ENCODE measurements around the gene CD300H. TPM values are rescaled to one million over a fixed set of nuclear protein-coding genes. Genes with fewer than 3 reads are reported as not detected.
A peak's percentile ranks its signal among the peaks of the same experiment; 100 is the strongest.

CD300H gene
- not detected for polyA plus RNA-seq (2013, experiment 1 of 2; ENCODE audit: insufficient read length)
- not detected for polyA plus RNA-seq (2013, experiment 2 of 2; ENCODE audit: insufficient read length)

DNA sequence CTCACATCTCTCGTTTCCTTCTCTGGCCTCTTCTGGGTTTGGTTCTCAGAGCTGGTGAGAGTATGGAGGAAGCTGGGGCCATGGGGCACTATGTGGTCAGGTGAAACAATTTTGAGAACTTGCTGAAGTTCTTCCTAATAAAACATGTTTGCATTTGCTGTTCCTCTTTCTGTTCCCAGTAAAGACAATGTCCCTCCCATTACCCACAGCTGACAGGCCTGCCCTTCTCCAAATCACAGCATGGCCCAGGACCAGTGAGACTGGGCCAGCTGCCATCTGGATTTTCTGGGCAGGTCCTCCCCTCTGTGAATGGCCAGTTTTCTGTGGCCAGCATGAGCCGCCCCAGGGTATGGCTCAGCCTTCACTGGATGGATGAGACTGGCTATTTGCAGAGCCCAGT, at the start of gene CD300H:
Gene CD300H (minus strand): TSS at position 113 of the 400 bp plus-strand sequence.
- DNase-seq = no peak

DNA sequence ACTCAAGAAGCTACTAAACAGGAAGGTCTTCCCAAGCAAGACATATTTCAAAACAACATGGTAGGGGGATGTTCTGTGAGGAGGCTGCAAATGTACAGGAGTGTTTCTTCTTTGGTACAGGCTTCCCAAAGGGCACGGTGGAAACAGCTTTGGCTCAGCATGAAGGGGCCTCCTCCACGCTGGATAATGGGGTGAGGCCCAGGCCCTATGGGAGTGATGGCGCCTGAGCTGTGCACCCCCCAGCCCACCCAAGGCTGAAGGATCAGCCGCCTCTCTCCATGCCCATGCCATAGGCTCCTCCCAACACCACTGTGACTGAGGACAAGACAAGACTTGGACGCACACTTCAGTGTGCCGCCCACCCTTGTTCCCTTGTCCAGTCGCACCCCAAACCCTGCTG, 49.4 kb upstream of the CD300H start:
- DNase-seq = no peak

DNA sequence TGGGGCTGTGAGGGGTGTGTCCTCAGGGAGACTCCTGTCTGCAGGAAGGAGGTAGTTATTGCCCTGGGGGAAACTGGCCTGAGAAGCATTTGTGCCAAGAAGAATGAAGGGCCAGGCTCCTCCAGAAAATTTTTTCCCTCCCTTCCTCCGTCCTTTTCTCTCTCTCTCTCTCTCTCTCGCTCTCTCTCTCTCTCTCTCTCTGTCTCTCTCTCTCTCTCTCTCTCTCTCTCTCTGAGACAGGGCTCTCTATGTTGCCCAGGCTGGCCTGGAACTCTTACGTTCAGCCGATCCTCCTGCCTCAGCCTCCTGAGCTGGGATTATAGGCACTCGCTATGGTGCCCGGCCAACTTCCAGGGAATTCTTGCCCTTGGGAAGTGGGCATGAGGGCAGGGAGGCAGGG, 44.7 kb upstream of the CD300H start:
- no peak for DNase-seq

DNA sequence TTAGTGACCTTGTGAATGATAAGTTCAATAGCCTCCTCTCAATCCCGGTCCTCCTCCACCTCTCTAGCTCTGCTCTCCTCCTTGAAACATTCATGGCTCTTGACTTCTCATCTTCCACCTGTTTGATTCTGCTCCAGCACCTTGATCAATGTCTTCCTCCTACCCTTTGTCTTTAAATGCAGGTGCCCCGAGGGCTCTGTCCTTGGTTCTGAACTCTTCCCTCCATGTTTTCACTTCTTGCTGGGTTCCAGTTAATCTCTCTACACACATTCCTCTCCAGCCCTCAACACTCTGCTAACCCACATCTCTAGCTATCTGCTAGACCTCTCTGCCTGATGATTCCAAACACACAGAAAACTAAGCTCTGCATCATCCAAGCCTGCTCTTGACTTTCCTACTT, 42.8 kb upstream of the CD300H start:
- DNase-seq = no peak

DNA sequence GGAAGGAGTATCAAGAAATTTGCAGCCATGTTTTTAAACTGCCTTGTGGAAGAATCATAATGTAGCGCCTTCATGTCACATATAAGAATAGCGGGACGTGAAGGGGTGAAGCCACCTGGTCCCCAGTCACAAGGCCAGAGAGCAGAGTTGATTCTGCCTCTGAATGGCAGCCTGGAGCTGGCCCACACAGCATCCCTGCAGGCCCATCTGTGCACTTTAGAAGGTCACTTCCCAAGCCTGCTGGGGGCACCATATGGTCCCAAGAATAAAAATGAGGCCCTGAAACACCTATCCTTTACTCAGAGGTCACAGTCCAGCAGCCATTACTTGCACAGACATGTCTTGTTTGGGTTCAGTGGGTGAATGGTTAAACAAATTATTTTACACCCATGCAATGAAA, 41.2 kb upstream of the CD300H start:
- DNase-seq = no peak

DNA sequence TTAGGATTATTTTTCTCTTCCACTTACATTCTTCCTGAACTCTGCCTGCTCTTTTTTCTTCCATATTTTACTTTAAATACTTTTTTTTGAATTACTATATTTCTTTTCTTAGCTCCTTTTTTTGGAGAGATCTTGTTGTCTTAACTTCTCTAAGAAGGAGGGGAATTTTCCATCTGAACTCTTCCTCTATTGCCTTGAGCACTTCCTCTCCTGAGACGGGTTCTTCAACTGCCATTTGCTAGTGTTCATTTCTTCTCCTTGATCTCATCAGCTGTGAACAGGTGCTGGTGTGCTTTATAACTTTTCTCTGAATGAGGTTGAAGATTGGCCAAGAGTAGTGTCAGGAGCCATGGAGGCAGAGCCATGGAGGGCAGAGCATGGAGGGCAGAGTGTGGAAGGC, 39.9 kb upstream of the CD300H start:
- no peak for DNase-seq

DNA sequence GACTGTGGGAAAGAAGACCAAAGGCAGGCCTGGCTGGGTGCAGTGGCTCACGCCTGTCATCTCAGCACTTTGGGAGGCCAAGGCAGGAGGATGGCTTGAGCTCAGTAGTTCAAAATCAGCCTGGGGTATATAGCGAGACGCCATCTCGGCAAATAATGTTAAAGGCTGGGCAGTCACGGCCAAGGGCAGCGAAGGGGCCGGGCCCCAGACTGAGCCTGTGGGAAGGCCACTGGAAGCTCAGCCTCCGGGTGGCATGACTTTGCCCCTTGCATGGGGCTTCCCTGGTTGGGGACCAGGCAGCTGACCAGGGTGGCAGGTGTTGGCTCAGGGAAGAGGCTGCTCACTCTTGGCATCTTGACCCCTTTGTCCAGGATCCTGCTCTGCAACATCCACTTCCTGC, 38.7 kb upstream of the CD300H start:
- DNase-seq = no peak

DNA sequence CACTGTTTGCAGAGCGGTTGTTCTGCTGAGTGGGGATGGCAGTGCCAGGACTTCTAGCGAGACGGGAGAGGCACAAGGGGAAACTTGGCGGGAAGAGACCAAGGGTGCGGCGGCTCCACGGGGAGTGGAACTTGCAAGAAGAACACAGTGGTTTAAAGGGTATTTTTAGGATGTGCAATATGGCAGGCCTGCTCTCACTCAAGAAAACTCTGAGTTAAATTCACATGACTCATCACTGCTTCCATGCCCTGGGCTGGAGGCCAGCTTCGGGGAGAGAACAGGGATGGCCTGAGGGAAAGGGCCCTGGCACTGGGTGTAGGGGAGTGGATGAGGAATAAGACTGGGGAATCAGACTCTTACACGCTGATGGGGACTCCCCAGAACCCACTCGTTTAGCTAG, 38.1 kb upstream of the CD300H start:
- peak; percentile 75 for DNase-seq

DNA sequence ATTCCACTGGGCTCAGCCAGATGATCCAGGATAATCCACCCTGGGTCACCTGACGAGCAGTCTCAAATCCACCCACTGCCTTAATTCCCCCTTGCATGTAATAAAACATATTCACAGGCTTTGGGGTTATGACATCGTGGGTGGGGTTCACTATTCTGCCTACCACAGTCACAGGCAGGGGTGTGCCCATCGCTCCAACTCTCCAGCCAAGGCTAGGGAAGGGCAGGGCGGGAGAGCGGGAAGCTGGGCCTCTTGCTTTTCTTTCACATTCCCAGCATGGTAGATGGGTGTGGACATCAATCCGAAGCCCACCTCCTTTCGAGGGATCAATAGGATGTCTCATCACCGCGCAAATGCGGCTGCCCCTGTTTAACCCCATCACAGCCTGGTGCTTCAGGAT, 37.5 kb upstream of the CD300H start:
- no peak for DNase-seq

DNA sequence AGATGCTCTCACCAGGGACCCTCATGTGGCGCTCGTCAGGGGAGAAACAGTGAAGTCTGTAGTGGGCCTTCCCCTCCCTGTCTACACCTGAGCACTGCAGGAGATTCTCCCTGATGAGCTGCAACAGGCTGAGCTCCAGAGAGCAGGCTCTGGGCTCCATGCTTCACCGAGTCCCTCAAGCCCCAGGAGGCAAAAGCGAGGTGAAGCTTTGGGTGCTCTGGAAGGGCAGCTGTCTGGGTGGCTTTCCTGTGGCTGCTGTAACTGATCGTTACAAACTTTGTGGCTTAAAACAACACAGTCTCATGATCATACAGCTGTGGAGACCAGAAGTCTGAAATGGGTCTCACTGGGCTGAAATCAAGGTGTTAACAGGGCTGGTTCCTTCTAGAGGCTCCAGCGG, 36.9 kb upstream of the CD300H start:
- DNase-seq = no peak

DNA sequence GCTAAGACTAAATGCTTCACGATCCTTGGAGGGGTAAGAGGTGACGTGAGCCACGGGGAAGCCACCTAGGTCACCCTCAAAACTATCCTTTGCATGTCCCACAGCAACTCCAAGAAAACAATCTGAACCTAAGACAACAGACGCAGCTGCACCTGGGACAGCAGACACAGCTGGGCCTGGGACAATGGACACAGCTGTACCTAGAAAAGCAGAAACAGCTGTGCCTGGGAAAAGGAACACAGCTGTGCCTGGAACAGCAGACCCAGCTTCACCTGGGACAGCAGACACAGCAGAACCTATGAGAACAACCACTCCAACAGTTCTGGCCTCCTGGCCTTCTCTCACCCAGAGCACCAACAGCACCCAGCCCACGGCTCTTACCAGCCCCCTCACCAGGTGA, 36.4 kb upstream of the CD300H start:
- no peak for DNase-seq

DNA sequence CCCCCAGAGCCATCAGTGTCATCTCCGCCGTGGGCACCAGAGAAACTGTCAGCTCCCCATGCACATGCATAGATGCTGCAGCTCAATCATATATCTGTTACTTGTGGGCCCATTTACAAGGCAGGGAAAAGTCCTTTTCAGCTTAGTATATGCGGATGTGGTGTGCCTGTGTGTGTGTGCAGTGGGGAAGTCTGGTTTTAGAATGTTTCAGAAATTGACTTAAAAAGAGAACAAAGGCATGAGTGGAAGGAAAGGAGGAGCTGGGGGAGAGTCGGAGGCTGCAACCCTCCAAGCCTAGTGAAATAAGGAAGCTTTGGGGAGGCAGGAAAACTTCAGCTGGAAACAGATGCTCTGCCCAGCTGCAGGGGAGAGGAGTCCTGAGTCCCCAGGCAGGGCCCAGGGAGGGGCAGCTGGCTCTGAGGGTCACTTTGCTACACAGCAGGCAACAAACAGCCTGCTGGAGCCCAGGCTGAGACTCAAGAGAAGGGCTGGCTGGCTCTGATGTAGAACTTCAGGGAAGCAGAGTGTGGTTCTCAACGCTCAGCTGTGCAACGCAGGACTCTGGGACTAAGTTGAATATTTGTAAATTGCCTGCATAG, 35.8 kb upstream of the CD300H start:
- DNase-seq = no peak

DNA sequence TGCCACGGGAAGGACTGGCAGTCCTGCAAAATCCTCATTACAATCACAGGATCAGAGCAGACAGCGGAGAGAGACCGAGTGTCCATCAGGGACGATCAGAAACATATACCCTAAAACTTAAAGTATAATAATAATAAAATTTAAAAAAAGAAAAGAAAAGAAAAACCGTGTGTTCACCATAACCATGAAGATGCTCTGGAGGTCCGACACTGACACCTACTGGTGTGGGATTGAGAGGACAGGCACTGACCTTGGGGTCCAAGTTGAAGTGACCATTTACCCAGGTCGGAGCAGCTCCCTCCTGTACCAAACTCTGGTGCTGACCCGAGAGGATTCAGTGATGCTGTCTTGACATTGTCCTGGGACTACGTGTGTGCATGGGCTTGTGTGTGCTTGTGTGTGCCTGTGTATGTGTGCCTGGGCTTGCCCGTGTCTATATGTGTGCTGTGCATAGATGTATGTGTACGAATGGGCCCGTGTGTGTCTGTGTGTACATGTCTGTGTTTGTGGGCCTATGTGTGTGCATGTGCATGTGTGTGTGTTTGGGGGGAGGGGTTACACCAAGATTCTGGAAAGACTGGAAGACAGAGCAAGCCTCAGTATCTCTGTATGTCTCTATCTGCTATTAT, 34.7 kb upstream of the CD300H start:
- peak; percentile 33 for DNase-seq

DNA sequence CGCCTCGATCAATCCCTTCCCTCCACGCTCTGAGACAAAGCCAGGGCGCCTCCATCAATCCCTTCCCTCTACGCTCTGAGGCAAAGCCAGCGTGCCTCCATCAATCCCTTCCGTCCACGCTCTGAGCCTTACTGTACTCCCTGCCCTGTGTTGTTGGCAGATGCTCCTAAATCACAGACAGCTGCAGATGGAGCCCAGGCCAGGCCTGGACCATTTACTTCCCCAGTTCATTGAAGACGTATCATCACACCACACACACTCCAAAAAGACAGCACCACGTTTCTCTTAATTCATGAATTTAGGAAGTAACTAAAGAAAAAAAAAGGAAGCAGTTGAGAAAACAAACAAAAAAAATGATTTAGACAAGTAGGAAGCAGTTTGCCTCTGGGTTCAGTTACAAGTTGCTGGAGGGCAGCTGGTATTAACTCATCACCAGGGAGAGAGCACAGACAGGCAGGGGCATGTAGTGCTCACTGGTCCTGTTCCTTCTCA, 32.2 kb upstream of the CD300H start:
- DNase-seq = no peak

DNA sequence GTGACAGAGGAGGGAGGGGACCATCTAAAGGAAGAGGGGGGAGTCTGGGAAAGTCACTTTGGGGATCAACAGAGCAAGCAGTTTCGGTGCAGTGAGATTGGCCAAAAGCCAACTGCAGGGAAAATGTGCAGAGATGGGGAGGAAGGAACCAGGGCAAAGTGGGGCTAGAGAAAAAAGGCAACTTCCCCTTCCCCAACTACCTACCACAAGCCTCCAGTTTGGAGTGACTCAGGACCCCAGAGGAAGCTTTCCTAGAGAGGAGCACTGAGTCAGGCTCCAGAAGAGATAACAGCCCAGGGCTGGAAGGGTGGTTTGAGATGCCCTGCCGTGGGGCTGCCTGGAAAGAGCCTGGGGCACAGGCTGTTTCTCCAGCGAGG, 31.7 kb upstream of the CD300H start:
- DNase-seq = no peak

DNA sequence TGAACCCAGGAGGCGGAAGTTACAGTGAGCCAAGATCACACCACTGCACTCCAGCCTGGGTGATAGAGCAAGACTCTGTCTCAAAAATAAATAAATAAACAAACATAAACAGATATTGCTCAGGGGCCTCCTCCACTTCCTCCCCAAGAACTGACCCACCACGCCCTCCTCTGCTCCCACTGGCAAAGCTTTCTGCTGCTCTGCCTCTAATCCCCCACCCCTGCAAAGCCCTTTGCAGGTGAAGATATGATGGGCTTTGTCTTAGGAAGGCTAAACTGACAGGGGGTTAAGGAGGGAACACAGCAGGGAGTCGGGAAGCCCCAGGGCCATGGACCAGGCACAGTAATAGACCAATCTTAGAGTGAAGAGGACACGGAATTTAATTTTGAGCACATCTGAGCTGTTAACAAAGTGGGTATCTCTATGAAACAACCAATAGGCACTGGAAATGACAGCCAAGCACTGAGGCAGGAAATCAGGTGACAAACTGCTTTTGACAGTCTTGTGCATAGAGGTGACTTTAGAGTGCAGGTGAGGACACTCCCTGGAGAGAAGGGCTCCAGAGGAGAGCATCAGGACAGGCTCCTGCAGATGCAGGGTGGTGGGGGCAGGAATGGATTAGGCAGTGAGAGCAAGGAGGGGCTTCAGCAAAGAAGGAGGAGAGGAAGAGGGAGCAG, 31.2 kb upstream of the CD300H start:
- DNase-seq = no peak

DNA sequence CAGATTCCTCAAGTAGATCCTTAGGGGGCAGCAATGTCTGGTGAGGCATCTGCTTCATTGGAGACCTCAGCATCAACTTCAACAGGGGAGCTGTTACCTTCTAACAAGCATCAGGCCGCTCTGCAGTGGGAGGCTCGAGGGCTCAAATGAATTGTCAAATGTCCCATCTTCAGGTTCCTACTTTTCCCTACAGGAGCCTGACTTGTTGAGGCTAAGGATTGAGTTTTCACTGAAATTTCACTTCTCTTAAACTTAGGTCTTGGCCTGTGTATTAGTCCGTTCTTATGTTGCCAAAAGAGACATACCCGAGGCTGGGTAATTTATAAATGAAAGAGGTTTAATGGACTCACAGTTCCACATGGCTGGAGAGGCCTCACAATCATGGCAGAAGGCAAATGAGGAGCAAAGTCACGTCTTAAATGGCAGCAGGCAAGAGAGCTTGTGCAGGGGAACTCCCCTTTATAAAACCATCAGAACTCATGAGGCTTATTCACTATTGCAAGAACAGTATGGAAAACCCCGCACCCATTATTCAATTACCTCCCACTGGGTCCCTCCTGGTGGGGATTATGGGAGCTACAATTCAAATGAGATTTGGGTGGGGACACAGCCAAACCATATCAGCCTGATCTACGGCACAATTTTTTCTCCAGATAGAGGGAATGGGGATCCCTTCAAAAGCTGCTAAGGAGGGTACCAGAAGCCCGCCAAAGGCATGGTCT, 29.9 kb upstream of the CD300H start:
- no peak for DNase-seq

DNA sequence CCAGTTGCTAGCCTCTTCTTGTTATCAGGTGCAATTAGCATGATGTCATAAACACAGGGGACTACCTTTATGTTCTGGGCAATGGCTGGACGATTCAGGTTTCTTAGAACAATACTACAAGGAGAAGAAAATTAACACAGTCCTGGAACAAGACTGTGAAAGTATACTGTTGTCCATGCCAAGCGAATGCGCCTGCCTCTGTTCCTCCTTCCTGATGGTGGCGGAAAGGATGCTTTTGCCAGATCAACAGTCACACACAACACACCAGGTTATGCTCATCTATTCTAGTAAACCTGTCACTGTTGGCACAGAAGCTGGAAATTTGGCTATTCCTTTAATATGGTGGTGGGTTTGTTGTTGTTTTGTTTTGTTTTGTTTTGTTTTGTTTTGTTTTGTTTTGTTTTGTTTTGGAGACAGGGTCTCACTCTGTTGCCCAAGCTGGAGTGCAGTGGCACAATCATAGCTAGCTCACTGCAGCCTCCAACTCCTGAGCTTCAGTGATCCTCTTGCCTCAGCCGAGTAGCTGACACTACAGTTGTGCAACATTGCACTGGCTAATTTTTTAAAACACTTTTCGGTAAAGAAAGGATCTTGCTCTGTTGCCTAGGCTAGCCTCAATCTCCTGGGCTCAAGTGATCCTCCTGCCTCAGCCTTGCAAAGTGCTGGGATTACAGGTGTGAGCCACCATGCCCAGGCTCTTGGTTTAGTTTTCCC, 27.9 kb upstream of the CD300H start:
- no peak for DNase-seq

DNA sequence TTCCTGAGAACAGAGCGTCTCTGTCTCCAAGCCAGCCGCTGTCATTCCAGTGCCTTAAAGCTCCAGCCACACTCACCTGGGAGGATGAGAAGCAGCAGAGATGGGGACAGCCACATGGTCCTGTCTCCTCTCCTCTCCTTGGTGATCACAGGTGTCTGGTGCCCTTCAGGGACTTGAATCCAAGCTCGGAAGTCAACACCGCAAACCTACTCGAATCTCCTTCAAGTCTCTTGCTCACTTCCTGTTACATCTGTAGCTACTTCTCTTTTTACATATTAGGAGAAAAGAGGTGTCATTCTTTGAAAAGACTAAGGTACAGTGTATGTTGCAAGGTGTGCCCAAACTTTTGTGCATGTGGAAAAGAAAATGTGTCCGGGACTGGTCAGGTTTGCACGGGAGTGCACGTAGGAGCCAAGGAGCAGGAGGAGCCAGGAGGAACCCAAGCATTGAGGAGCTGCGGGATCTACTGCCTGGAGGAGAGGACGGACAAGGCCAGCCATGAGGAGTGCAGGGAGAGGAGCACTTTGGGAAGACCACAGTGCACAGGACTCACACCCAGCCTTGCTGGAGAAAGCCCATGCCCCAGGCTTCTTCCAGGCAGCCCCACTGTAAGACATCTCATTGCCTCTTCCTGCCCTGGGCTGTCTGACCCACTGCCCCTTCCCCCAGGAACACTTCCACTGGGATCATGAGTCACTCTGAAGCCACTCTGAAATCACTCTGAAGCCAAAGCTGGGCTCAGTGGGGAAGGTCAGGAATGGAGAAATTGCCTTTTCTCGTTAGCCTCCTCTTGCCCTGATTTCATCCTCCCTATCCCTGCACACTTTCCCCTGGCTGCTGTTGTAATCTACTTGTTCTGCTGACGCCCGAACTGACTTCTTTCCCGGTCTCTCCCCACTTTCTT, 25.0 kb upstream of the CD300H start, which contains the start of gene CD300LD:
Gene CD300LD (minus strand): TSS at position 197 of the 904 bp plus-strand sequence. CDS start 81 bp downstream, at position 116.
- peak; percentile 24 for DNase-seq

DNA sequence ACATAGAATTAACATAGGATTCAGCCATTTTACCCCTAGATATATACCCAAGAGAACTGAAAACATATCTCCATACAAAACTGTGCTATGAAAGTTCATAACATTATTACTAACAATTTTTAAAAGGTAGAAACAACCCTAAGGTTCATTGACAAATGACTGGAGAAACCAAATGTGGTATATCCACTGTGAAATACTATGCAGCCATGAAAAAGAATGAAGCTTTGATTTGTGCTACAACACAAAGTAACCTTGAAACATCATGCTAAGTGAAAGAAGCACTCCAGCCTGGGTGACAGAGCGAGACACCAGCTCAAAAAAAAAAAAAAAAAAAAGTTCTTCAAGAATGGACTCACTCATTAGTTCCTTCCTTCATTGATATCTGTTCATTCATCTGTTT, 24.2 kb upstream of the CD300H start:
- no peak for DNase-seq

DNA sequence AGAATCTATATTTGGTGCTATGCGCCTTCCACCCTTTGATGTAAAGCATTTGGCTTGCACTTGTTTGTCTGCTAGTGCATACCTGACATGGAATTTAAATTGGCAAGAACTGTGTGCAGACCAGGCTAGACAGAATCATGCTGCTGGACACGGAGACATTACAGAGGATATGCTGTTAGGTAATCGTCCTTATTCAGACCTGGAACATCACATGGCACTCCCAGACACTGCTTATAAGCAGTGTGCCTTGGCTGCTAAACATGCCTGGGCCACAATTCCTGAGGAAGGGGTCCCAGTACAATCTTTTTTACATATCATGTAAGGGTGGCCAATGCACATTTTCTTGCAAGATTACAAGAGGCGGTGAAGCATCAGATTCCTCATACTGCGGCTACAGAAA, 18.4 kb upstream of the CD300H start:
- DNase-seq = no peak
